ENCODE results near the gene TRPM2.
"Not testable (repeated sequence)": the region's sequence is repeated elsewhere in the genome, so short reads cannot be mapped to it uniquely, and the experiment has no call there.

TRPM2 gene

GRCh38 chr21:44375761-44376241 lies 22.4 kb downstream of the TRPM2 start:
- DNase-seq = no peak

- DNase-seq = no peak
Observed at GRCh38 chr21:44376606-44377005, 23.2 kb downstream of the TRPM2 start.

- no peak for DNase-seq
Observed at GRCh38 chr21:44377201-44377921, 23.9 kb downstream of the TRPM2 start.

GRCh38 chr21:44377922-44378645 lies 24.7 kb downstream of the TRPM2 start:
- no peak for DNase-seq

- no peak for DNase-seq
Observed at GRCh38 chr21:44378646-44379514, 25.5 kb downstream of the TRPM2 start.

GRCh38 chr21:44379515-44379848 lies 26.1 kb downstream of the TRPM2 start:
- no peak for DNase-seq

- no peak for DNase-seq
Observed at GRCh38 chr21:44379991-44380865, 26.8 kb downstream of the TRPM2 start.

- no peak for DNase-seq
Observed at GRCh38 chr21:44380876-44381275, 27.5 kb downstream of the TRPM2 start.

- DNase-seq = no peak
Observed at GRCh38 chr21:44381874-44382273, 28.5 kb downstream of the TRPM2 start.

- no peak for DNase-seq
Observed at GRCh38 chr21:44382536-44382935, 29.1 kb downstream of the TRPM2 start.

GRCh38 chr21:44383216-44383615 lies 29.8 kb downstream of the TRPM2 start:
- no peak for DNase-seq

GRCh38 chr21:44384968-44385367 lies 31.5 kb downstream of the TRPM2 start:
- DNase-seq = no peak

GRCh38 chr21:44389335-44389734 lies 35.9 kb downstream of the TRPM2 start:
- DNase-seq = no peak

- no peak for DNase-seq
Observed at GRCh38 chr21:44390886-44391285, 37.5 kb downstream of the TRPM2 start.

- DNase-seq = no peak
Observed at GRCh38 chr21:44391345-44392091, 38.1 kb downstream of the TRPM2 start.

- DNase-seq = no peak
Observed at GRCh38 chr21:44392185-44392584, 38.8 kb downstream of the TRPM2 start.

- DNase-seq = no peak
Observed at GRCh38 chr21:44392916-44393315, 39.5 kb downstream of the TRPM2 start.

- no peak for DNase-seq
Observed at GRCh38 chr21:44394733-44395132, 41.3 kb downstream of the TRPM2 start.

GRCh38 chr21:44395260-44395659 lies 41.8 kb downstream of the TRPM2 start:
- DNase-seq = no peak

- DNase-seq = not testable (repeated sequence)
Observed at GRCh38 chr21:44396803-44397202, 43.4 kb downstream of the TRPM2 start.

GRCh38 chr21:44397431-44398031 lies 44.1 kb downstream of the TRPM2 start:
- DNase-seq = no peak

Measured in NCI-H748 treated with DMSO at 0.1 percent for 48 hours (cell line).